Fibroblast of peridontal ligament (primary cell): Measurements from ENCODE around the gene CHRNA1.
A peak's percentile ranks its signal among the peaks of the same experiment; 100 is the strongest.

Experiments used
- DNase-seq: peaks from one replicate; pipeline ENCODE4 v3.0.0-alpha.2; 2010; ENCODE audit errors: extremely low read depth

Gene CHRNA1

DNA sequence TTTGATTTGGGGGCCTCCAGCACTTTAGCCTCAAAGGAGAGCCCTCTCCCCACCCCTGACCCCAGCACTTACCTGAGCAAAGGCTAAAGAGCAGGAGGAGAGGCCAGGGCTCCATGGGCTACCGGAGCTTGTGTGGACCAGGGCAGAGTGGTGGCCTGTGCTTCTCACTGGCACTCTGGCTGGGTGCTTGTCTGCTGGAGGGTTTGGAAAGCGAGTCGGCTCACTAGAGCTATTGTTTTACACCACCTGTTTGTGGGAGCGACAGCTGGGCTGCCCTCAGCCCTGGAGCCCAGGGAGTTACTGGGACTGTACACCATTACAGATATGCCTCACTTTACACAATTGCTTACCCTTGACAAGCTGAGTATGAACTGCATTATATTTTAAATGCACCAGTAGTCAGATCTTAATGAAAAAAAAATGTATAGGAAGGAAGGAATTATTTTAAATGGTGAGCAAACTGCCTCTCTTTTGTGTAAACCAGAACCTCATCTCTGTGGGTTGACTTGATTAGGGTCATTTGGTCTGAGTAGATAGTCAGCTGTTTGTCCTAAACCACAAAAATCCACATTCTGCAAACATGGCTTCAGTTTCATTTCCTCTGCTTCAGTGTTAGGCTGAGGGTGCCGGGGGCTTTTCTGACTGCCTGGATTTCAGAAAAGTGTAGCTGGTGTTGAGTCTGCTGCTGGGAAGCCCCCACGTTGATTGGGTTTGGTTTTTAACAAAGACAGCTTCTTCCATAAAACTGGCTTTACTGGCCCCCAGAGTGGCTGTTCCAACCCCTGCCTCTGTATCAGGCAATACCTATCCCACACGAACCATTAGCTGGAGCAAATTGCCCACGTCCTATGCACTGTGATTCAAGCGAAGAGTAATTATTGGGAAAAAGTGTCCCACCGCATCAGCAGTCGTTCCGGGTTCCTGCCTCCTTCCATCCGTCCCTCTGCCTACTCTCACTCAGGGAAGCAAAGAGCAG, at the start of gene CHRNA1:
CHRNA1 (minus strand) TSS at position 193 of the 976 bp plus-strand sequence; CDS start at position 115, 78 bp downstream.
- DNase-seq, result peak; percentile 83

DNA sequence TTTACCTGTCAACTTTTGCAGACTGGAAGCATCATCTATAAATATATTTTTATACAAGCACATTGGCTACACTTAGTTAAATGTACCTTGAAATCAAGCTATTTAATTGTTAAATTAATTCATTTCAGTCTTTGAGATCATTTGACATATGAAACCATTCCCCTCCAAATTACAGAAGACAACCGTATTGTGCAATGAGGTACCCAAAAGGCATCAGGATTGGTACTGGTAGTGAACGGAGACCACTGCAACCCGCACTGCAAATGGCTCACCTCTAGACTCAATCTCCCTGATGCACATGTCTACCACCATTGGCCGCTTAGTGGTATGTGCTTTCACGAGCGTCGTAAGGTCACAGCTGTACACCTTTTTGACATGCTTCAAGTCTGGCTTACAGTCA, 47.8 kb upstream of the CHRNA1 start:
- DNase-seq, result no peak

DNA sequence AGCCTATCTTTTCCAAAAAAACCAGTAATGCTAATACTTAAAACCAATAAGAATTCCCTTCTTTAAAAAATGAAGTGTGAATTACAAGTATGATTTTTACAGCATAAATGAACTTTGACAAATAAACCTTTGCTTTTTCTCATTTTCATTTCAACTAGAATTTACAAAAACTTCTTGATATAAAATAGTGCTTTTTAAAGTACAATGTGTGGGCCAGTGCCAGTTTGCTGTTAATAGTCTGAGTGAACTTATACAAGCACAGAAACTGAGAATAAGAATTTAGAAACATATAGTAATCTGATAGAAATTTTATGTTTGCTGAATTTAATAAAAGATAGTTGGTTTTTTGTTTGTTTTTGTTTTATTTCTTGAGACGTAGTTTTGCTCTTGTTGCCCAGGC, 43.7 kb upstream of the CHRNA1 start:
- DNase-seq, result no peak

DNA sequence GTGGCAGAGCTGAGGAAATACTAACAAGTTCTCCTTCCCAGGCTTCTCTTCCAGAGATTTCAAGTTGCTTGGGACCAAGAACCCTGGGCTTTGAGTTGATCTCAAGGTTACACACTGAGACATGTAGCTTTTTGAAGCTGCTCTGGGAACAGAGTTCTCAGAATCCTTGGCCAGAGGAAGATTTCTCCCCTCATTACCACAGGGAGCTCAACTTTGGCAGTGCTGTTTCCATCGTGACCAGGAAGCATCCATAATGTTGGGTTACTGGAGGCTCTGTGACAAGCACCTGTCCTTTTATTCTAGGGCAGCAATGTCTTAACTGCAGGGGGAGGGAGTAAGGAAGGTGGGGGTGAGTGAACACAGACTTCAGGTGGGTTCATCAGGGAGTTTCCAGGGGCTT, 41.5 kb upstream of the CHRNA1 start:
- DNase-seq, result no peak

DNA sequence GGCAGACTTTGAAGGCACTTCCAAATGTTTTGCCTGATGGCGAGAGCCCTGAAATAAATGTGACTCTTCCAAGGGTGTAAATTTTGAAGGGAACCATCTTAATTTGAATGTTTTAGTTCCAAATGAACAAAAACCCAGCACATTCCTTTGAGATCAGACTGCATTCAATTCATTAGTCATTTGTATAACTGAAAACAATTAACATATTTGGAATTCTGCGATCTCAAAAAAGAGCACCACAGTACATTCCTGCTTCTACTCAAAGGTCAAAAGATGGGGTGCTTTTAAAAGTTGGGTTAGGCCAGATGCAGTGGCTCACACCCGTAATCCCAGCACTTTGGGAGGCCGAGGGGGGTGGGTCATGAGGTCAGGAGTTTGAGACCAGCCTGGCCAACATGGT, 38.2 kb upstream of the CHRNA1 start:
- DNase-seq, result peak; percentile 79

DNA sequence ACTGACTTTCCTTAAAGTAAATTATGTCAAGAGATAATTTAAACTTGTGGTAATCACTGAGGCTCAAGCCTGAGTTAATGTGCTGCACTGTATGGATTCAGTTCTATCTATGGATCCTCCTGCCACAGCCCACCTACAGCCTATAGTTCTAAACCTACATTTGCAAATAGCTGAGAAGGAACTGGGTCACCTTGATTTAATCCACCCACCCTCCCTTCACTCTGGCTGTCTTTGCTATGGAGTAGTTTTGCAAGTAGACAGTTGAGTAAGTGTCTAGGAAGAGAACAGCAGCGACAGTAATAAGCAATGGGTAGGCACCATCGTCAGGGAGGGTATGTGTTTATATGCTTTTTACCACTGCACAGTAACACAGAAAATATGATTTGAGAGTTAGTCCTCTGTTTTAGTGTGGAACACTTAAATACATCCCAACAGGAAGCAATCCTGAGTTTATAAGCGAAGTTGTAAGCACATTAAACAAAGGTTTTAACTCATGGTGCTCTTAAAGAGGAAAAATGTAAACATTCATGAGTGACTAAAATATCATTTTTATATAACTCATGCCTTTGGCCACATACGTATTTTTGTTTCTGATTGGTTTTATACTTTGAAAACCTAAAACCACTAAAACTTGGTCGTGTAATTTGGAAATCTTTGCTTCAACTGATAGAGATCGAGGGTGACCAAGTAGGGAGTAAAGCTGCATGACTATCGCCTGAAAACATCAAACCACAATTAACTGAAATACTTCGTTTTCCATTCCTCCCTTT, 36.3 kb upstream of the CHRNA1 start:
- DNase-seq, result peak; percentile 81

DNA sequence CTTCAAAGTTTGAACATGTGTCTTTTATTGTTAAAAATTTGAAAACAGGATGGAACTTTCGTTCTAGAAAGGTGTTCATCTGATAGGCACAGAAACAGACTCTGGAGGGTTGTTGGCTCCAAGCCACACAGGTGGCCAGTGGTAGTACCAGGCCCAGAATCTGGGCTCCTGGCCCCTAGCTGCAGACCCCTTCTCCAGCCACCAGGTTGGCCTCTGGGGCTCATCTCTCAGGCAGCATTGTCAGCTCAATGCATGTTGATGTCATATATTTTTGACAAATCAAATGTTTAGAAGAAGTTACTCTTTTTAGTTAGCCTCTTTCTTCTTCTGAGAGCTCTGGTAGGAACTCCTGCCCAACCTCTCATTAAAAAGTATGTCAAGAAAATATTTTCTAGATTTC, 34.5 kb upstream of the CHRNA1 start:
- no peak for DNase-seq

DNA sequence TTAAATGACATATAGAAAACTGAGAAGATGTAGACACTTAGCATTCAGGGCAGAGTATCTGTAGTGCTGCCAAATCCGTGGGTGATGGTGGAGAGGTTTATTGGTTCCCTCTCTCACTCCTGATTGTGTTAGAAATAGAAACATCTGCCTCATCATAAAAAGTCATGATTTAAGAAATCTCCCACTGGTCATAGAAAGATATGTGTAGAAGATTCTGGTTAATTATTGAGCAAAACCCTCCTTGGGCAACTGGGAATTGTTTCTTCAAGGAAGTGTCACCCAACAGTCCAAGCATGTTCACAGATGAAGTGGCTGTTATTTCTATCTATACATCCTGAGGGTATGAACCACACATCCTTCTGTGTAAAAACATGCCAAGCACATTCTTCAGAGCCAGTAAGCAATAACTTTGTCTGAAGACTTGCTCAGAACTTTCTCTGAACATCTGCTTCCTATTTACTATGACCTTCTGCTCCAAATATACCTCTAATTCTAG, 33.6 kb upstream of the CHRNA1 start:
- DNase-seq, result peak; percentile 90

DNA sequence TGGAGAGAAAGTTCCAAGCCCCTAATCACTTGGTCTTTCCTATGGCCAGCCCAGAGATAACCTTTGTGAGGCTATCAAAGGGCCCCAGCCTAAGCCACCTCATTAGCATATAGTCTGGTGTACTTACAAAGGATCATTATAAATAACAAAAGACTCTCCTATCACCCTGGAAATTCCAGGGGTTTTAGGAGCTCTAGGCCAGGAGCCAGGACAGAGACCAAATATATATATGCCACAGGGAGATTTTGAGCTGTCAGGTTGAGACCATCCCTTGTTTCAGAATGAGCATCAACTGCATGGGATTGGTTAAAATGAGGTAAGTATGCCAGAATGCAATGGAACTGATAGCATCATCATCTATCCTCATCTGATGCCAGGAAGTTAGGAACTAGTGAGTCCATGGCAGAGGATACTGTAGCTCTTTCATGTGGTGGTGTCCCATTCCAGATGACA, 32.1 kb upstream of the CHRNA1 start:
- no peak for DNase-seq

DNA sequence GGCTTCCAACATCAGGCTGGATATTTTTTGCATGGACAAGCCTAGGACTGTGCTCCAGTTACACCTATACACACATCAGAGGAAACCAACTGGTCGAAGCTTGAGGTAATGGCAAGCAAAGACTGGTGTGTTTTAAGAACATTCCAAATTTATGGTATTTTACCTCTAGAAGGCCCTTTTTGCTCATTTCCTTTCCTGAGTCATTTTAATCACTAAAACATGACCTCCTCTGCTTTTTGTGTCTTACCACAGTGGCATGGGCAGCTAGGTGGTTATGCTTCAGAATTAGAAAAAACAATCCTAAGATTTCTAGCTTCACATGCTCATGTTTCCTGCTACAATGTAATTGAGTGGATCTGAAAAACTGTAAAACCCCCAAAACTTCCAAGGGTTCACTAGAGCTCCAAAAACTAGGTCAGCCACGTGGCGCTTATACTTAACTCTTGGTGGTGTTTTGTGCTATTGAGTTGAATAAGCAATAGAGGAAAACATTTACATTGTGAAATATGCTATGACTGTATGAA, 30.6 kb upstream of the CHRNA1 start:
- peak; percentile 66 for DNase-seq

DNA sequence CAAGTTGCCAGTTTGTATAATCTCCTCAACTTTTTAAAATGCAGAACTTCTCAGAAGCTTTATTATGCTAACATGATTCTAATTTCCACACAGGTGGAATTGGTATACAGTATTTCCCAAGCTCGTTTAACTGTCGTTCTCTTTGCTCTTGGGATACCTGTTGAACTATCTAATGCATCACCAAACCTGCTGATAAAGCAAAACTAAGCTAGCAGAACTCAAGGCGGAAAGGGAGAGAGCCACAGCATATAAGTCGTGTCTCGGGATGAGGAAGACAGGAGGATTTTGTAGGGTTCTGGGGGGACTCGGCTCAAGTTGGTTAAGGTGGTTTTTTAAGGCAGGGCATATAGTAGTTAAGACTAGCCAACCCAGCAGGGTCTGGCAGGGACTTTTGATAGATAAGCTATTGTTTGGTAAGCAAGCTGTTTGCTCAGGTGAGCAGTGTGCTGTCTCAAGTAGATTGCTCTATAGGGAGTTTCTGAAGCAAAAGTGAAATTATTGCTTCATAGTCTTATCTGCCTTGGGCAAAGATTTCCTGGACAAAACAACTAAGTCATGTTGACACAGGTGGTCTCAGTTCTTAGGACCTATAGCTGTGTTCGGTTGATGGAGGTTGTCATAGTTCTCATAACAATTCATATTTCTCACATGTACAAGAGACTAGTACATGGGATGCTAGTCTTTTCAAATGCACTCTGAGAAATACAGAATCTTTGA, 28.2 kb upstream of the CHRNA1 start:
- DNase-seq, result no peak

DNA sequence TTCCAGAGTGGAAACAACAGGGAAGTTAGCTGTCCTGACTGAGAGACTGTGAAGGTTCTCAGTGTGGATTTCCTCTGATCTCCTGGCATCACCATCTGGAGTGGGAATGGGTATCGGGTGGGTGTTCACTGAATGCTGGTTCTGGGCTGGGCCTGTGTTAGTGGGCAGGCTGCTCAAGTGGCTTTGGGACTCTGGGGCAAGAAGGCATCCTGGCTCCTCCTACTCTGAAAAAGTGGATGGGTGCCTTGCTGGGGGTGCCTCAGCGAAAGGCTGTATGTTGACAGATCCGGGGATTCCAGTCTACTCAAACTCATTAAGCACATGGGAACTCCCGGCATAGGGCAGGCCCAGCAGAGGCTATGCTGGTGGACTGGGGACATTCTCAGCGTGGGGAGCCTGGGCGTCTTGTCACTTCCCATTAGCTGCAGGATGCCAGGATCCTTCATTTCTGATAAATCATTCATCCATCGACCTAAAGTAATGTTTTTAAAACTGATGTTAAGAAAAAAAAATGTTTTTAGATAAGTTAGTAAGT, 27.5 kb upstream of the CHRNA1 start:
- no peak for DNase-seq

DNA sequence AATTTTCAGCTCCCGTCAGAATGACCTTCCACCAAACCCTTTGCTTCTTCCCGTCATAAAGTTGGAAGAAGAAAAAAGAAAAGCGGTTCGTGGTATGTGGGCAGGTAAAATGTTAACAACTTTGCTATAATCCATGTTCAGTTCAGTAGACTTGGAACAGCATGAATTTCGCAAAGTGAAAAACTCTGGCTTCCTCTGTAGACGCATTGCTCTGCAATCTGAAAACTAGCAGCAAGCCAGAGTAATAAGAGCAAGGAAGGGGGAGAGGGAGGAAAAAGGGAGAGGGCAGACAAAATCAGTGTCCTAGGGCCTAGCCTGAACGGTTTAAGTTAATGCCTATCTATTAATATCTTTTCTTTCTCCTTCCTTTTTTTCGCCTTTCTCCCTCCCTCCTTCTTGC, 26.7 kb upstream of the CHRNA1 start:
- no peak for DNase-seq

DNA sequence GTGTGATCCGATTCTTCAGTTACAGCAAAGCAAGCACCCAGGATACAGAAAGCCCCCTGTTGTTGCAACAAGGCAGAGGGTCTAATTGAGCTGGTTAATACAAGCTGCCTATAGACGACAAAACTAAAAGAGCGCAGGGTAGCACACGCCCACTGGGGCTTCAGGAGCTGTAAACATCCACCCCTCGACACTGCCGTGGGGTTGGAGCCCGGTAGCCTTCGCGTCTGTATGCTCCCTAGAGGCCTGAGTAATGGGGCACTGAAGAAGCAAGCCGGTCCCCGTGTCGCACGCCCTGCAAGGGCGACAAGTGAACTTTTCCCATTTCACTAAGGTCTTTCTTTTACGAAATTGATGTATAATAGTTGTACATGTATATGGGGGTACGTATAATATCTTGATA, 24.7 kb upstream of the CHRNA1 start:
- no peak for DNase-seq

DNA sequence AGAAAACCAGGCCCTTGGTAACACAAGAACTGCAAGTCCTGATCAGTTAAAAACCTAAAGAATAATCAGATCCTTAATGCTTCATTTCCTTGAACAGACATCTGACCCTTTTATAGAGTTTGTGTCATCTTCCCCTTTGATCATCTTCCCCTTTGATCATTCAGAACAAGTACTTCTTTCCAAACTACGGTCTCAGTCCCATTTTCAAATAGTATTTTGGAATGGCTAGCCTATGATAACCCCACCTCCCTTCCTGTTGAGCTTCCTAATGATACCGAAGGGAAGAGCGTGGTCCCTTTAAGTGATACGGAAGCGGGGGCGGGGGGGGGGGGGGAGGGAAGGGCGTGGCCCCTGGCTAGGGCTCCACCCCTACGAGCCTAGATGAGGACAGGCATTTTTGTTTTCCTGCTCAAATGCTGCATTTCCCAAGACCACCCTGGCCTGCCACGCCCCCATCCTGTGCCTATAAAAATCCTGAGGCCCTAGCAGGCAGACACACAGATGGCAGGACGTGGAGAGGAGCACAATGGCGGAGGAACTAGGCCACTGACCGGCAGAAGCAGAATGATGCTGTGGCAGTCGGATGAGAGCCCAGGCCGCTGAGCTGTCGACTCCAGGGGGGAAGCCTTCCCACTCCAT, 24.1 kb upstream of the CHRNA1 start:
- DNase-seq, result no peak

DNA sequence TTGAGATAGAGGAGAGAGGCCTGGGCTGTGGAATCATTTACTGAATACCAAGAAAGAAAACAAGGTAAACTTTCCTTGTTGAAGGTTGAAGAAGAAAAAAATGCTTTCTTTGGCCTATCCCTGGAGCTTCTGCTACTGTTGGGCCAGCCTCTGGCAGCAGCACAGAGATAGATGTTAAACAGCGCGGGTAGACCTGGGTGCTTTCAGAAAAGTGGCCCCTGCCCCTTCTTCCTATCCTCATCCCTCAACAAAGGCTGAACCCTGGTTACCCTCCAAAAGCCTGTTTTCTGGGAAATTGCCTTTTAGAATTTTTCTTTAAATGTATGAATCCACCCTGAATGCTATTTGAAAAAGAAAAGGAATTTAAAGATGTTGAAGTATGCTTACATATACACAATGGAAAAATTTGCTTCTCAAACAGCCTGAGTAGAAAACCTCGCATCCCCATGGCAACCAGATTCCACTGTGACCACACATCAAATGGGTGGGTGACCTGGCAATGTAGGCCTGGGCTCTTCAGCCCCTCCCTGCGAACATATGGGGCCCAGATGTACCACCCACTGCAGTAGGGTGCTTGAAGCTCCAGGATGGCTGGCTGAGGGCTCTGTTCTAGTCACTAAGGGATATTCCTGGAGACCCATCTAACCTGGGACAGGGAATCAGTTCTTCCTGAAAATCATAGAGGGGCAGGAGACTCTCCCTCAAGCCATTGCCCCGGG, 23.4 kb upstream of the CHRNA1 start:
- peak; percentile 100 for DNase-seq

DNA sequence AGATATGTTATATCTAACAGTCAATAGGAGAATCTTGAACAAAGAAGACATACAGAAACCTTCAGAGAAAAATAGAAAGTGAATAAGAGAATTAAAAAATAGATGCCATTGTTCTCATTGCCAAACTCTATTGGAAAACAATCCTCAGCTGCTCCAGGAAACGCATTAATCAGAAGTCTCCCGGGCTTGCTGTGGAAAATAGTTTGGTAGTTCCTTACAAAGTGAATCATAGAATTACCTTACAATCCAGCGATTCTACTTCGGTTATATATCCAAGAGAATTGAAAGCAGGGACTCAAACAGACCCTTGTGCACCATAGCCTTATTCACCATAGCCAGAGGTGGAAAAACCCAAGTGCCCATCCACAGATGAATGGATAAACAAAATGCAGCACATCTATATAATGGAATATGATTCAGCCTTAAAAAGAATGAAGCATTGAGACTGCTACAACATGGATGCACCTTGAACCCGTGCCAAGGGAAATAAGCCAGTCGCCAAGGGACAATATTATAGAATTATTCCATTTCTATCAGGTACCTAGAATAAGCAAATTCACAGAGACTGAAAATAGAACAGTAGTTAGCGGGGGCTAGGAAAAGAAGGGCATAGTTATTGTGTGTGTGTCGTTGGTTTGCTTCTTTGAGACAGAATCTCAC, 21.9 kb upstream of the CHRNA1 start:
- peak; percentile 73 for DNase-seq

DNA sequence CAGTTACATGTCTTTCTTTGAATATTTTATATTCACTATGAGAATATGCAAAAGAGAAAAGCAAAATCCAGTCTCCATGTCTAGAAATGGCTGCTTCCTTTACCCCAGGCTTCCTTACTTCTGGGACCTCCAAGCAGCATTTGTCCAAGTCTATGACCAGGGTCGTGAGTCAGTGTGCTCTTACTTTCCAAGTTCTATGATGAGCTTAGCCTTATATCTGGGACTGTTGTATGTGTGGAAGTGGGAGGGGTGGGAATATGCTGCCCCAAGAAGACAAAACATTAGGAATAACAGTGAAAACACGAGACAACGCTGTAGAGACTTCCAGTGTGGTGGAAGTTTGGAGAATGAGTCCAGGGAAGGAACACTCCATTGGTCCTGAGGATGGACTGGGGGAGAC, 21.2 kb upstream of the CHRNA1 start:
- DNase-seq, result no peak

DNA sequence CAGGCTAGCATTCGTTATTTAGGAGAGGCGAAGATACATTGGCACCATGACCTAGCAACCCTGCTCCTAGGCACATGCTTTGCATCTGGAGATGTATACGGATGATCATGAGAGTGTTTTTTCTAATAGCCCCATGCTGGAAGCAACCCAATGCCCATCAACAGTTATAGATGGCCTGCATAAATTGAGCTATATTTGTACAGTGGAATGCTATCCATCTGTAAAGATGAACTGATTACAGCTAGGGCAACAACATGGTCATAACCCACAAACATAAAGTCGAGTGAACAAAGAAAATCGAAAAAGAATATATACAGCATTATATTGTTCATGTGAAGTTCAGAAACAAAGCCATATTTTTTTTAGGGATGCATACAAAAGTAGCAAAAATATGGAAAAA, 20.6 kb upstream of the CHRNA1 start:
- DNase-seq, result no peak

DNA sequence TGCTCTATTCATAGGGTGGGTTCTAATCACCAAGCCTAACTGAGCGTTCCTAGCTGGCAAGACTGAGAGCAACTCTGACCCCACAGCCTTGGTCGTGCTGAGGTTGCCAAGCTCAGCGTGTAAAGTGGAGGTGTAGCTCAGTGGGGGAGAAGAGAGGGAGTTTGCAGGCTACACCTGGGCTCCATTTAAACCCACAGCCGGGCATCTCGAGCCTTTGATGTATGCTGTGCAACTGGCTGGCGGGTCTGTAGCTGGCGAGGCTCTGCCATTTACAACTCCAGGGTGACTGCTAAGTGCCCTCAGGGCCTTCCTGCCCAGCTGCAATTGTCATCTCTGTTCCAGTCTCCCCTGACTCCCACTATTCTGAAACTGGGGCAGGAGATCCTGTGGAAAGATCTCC, 20.0 kb upstream of the CHRNA1 start:
- DNase-seq, result no peak
